ENCODE measurements around the gene TOGARAM2.
"Not testable (repeated sequence)": the region's sequence is repeated elsewhere in the genome, so short reads cannot be mapped to it uniquely, and the experiment has no call there.

The TOGARAM2 gene

DNA sequence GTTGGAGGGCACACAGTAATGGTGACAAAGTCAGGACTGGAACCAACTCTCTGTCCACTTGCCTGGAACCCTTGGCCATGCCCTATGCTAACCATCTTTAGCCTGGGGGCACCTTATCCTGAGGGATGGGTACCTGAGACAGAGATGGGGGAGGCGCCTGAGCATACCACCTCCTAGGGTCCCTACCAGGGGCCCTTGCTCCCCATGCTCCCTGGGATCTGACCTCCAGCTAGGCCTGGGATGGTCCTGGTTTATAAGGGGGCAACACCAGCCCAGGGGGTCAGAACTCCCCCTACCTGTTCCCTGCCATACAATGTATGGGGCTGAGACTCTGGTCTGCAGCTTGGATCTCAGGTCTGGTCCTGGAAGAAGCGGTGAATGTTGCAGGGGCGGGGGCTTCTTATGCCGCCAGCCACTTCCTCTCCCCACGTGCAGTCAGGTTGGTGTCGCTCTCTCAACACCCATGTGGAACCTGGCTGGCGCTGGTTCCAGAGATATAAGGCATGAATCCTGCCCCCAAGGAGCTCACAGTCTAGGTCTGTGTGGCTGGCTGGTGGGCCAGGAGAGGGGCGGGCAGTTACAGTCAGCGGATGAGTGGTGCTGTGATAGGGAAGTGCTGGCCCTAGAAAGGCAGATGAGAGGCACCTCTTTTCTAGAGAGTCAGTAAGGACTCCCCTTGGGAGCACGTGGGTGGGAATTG lies 3.8 kb upstream of the TOGARAM2 start:
- no peak for DNase-seq

DNA sequence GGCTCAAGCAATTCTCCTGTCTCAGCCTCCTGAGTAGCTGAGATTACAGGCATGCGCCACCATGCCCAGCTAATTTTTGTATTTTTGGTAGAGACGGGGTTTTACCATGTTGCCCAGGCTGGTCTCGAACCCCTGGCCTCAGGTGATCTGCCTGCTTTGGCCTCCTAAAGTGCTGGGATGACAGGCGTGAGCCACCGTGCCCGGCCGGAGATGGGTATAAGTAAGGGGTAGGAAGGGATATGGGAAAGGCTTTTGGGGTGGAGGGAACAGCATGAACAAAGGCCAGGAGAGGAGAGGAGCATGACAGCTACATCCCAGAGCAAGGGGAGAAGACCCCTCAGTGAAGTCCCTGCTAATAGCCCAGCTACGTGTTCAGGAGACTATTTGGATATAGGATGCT lies 3.1 kb upstream of the TOGARAM2 start:
- not testable (repeated sequence) for DNase-seq

DNA sequence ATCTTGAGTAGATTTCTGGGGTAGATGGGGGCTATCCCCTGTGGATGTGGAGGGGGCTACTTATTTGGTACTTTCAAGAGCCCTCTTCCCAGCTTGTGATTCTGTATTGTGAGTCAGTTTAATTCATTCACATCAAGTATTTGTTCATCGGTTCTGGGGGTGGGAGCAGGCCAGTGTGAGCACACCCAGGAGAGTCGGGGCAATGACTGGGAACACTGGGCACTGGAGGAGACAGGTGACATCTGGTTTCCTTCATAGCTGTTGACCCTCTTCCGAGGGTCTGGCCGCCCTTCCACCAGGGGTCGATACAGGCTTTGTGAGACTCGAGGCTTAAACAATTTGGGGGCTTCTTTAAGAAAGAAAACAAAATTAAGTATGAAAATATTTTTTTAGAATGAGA lies 2.5 kb upstream of the TOGARAM2 start:
- DNase-seq, result no peak

DNA sequence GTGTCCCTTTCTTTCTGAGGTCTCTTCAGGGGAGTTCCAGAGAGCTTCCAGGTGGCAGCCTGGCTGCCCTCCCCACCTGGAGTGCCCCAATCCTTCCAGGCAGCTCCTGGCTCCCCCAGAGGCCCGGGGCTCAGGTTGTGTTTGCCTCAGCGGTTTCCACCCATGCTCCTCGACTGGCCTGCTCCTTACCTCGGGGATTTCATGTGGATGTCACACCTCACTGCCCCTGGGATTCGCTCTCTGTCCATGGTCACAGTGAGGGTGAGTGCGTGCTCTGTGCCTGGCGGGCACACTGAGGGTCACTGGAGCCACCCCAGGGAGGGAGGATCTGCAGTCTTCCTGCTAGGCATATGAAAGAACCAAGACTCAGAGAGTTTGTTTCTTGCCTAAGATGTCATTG lies 2.1 kb upstream of the TOGARAM2 start:
- no peak for DNase-seq

DNA sequence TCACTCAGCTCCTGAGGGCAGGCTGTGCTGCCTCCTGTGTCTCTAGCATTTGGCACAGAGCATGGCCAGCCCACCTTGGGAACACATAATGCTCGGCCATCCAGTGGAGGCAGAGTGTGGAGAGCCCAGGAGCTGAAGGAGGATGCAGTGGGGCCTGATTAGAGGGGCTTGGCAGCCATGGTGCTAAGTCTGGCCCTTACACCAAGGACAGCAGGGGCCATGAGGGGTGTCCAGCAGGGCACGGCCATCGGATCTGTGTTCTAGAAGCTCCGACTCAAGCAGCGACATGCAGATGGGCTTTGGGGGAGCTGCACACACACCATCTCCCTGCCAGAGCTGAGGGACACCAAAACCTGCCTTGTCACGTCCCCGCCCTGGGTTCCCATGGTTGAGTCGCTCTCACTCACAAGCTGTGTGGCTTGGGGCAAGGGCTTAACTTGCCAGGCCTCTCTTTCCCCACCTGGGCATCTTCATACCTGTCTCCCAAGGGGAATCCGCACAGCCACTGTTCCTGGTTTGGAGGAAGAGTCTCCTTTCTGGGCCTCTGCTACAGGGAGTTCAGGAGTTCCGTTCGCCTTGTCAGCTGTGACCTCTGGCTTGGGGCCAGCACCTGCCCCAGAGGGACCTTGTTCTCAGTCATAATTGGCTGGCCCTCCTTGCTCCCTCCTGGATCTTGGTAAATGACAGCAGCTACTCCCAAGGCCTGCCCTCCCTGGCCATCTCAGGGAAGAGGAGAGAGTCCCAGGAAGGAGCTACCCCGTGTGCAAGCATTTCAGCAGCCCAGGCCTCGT lies 1.3 kb upstream of the TOGARAM2 start:
- DNase-seq, result no peak

DNA sequence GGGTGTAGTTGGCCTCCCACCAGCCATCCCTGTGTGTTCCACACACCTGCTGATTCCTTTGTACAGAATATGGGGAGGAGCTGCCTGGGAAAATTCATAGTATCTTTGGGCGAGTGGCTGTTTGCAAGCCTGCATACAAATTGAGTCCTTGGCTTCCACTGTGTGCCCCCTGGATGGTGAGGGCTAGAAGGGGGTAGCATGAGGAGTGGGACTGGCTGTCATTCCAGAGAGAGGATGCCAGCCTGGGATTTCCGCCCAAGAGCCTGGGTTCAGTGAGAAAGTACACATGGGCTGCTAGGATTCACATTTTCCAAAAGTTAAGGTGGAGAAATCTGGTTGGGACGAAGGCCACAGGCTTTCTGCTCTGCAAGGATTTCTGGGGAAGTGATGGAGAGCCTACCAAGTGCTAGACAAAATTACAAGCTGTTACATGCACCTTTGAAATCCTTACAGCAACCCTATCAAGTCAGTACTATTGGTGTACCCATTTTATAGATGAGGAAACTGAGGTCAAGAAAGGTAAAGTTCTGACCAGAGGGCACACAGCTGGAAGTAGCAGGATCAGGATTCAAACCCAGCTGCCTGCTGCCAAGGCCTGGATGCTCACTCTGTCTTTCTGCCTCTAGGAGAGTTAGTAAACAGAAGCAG lies 606 bp upstream of the TOGARAM2 start:
- DNase-seq, result no peak

DNA sequence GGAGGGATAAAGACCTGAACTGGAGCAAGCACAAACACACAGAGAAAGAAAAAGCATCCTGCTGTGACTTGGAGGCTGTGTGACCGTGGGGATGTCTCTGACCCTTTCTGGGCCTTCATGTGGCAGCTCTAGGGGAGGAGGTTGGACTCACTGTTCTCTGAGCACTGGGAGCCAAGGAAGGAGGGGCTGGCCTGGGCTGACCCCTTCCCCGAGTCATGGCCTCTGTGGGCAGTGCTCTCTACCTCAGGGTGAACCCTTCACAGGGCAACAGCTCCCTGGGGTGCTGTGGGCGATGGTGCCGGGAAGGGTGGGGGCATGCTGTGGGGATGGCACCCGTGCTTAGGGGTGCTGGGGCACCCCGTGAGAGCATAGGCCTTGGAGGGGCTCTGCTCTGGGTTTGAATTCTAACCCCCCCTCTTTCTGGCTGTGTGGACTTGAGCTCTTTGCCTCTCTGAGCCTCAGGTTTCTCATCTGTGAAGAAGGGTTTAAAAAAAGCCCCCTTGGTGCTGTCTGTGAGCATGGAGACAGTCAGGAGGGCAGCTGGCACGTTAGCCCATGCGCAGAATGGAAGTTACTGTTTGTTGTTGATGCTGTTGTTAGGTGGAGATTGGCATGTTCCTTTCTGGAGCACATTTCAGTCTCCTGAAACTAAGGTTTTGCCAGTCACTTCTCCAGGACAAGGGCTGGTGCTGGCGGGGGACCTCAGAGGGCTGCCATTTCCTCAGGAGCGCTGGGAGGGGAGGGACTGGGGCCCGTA lies 700 bp downstream of the TOGARAM2 start:
- DNase-seq, result no peak

DNA sequence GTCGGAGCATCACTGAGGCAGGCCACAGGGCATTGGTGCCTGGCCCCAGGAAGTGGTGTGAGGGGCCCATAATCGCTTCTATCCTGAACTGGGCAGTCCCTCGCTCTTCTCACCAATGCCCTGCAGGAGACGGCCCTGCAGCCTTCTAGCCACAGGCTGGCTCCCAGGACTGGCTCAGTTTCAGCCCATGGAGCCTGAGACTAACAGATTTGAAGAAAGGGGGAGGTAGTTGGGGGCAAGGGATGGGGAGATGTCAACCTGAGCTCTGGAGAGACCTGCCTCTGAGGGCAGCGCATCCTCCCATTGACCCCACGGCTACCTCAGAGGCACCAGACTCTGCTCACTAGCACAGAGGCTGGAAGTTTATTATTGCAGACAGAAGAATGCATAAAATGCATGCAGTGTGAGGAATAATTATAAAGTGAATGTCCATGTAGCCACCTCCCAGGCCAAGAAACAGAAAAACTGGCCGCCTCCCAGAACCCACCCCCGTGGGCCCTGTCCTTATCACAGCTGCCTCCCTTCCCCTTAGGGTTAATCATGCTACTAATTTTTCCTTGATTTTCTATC lies 1.4 kb downstream of the TOGARAM2 start:
- DNase-seq, result no peak

DNA sequence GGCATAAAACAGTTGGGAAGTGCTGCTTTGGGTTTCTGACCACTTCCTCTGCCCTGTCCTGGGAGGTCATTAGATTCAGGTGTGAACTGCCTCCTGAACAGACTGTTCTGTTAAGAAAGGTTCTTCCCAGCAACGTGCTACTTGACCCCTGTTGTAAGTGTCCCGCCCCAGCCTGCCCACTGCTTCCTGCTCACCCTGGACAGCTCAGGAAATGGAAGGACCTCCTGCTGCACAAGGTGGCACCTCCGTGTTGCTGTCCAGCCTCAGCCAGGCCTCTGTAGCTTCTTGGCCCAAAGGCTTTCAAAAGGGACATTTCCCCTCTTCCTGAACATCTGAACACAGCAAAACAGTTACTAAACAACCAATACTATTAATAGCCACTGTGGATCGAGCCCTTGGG lies 5.3 kb downstream of the TOGARAM2 start:
- DNase-seq, result no peak

DNA sequence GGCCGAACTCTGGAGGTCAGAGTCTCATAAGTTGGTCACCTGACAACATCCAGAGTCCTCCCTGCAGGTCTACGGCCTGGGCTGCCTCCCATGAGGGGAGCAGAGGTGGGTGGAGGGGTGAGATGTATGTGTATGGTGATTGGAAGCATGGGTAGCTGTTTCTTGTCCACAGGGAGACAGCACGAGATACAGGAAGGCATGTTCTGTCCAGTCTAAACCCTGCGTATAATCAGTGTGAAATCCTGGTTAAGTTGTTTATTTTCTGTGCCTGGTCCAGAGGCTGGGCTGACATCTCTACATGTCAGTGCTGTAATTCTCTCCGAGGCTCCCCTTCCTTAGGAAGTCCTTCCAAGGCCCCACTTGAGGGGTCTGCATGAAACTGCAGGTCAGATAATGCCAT lies 8.9 kb downstream of the TOGARAM2 start:
- no peak for DNase-seq

DNA sequence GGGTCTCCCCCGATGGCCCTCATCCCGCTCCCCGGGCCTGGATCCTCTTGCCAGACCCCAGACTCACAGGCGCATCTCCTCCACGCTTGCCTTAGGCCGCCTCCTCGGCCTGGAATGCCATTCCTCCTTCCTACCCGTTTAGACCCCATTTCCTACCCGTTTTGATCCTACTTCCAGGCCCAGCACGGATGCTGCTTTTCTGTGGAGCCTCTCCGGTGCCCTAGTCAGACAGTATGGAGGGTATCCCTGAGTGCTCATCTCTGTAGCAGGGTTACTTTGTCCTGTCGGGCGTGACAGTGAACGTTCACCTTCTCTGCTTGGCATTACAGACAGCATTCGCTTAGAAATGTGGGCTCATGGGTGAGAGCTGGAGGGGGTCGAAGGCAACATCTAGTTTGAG lies 9.3 kb downstream of the TOGARAM2 start:
- DNase-seq, result no peak

DNA sequence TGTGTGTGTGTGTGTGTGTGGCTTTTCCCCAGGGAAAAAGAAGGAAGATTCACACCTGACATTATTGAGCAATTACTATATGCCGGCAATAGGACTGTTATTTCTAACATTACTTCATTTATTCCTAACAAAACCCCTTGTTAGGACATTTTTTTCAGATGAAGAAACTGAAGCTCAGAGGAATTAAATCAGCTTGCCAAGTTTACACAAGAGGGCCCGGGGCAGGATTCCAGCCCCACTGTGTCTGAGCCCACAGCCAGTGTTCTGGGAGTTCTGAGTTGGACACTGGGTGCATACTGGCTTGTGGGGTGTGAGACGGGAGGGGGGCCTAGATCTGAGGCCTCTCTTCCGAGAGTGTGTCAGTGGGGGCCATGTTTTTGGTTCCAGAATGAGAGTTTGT lies 9.9 kb downstream of the TOGARAM2 start:
- no peak for DNase-seq

DNA sequence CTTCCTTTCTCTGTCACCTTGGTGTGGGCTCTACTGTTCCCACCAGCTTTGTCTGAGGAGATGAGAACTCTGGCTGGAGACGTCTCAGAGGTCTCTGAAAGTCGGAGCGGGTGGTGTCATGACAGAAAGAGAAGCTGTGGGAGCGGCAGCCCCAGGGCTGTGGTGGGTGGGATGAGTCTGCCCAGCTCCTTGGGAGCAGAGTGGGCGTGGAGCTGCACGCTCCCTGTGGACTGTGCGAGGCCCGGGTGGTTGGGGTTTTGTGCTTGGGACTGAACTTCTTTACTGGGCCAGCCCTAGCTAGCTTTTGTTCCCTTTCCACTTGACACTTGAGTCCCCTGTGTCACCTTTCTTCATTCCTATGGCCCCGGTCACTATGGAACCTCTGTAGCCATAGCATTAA lies 10.4 kb downstream of the TOGARAM2 start:
- DNase-seq, result no peak

DNA sequence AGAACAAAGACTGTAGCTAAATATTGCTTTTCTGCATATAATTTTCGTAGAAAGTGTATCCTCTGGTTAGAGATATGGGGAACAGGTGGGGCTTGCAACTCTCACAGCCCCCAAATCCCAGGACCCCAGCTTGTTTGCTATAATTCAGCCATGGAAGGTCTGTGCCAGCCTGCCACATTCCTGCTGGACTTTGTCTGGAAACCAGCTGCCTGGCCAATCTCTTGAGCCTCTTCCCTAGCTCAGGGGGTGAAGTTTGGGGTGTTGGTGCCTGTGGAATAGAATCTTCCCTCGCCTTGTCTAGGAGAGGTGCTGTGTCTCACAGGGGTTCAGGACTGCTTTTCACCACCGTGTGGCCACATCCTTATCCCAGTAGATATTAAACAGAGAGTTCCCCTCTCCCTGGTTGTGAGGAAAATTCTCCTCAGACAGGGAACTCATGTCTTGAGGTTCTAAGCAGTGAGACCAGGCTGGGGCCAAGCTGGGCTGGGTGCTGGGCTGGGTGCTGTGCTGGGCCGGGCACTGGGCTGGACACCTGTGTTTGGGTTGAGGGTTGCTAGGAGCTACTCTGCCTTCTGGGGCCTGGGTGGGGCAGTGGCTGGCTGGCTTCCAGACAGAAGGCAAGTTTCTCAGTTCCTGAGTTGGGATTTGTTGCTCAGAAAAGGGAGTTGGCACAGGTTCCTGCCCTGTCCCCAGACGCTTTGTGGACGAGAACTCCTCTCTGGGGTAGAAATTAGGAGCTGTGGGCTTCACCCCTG lies 12.3 kb downstream of the TOGARAM2 start:
- no peak for DNase-seq

DNA sequence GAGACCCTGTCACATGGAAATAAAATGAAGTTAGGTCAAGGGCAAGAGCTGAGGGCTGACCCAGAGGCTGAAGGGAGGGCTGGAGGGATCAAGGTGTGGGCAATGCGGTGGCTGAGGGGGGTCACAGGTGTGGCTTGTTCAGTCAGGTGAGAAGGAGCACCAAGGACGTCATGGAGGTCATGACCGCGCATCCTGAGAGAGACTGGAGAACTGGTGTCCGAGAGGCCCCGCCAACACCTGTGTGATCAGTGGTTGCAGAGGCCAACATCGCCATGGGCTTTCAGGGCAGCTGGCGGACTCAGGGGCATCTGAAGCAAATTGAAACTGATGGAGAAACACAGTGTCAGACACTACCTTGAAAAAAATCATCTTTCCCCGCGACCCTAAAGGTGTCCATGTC lies 13.0 kb downstream of the TOGARAM2 start:
- no peak for DNase-seq

DNA sequence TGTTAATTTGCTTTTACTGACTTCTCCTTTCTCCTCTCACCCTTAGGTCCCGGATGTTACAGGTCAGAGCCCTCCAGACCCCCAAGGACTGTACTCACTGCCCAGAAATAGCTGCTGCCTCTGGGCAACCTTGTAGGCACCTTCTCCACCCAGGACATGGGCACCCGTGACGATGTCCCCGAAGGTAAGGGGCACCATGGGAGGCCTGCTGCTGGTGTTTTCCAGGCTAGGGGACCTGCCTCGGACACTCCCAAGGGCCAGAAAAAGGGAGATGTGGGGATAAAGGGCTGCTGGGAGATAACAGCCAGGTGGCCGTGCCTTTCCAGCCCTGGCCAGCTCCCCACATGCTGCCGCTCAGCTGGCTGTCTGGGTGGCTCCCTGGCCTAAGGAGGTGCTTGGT lies 13.6 kb downstream of the TOGARAM2 start:
- no peak for DNase-seq

DNA sequence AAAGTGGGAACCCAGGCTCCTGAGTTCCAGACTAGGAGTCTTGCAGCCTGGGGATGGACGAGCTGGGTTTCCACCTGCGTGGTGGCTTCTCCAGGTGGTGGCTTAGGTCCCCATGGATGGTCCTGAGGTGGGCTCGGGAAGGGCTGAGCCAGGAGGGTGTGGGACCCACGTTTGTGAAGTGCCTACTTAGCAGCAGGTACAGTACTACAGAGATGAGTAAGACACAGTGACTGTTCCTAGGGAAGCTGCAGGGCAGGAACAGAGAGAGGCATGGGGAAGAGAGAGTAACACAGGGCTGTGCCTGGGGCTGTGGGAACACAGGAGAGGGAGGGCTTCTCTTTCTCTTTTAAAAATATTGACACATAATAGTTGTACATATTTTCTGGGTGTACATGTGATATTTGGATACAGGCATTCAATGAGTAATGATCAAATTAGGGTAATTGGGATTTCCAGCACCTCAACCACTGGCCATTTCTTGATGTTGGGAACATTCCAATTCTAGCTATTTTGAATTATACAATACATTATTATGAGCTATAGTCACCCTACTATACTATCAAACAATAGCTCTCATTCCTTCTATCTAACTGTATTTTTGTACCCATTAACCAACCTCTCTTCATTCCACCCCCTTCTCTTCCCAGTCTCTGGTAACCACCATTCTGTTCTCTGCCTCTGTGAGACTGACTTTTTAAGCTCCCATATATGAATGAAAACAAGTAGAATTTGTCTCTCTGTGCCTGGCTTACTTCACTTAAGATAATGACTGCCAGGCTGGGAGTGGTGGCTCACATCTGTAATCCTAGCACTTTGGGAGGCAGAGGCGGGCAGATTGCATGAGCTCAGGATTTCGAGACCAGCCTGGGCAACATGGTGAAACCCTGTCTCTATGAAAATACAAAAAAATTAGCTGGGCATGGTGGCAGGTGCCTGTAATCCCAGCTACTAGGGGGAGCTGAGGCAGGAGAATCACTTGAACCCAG lies 15.0 kb downstream of the TOGARAM2 start:
- no peak for DNase-seq

DNA sequence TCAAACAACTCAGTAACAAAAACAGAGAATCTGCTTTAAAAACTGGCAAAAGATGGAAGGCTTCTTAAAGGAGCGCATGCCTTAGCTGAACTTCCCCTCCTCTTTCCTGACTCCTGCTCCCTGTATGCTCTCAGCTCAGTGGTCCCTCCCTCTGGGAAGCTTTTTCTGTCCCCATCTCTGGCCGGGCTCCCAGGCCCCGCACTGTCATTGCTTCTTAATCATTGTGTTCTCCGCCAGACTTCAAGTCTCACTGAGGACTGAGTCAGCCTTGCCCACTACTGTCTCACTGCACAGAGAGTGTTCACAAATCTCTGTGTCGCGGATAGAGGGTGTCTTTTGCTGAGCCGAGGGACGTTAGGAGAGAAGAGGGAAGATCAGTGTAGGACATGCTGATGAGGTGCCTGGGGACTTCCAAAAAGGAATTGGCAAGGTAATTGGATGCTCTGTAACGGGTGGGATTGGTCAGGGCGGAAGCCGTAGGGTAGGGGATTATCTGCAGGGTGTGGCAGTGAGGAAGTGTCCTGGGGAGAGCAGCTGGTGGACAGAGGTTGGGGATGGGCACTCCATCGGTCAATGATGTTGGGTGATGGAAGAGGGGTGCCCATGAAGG lies 16.2 kb downstream of the TOGARAM2 start:
- no peak for DNase-seq

DNA sequence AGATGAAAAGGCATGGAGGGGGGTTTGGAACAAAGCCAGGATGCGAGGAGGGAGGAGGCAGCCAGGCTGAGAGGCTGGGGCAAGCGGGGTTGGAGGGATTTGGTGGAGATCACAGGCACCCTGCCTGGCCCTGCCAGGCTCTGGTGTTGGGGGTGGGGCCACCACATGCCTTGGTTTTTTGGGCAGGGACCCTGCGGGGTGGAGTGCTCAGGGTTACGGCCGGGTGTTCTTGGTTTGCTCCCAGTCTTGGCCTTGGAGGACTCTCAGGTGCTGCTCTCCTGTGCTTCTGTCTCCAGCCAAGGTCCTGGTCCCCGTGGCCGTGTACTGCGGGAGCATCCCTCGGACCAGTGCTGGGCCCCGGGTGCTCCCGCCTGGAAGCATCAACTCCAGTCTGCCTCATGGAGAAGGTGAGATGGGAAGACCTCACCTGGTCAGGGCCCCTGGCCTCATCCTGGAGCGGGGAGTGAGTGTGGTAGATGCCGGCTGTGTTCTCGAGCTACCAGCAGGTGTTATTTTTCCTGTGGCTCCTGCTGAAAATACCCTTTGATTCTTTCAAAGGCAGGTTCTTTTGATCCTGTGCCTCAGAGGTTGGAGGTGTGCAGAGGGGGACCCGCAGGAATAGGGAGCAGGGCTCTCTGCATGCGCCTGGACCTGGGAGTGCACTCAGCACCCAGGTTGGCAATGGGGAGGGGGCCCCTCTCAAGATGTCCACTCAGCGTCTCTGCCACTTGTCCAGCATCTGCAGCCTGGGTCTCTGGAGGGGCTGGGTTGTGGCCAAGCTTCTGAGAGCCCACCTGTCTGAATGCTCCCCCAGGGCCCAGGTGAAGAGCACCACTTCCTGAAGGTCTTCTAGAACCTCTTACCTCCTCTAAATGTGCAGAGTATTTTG lies 17.0 kb downstream of the TOGARAM2 start:
- no peak for DNase-seq
